CD1c-positive myeloid dendritic cell (primary cell): Measurements from ENCODE around the gene CDC42EP4.

Experiments used
- DNase-seq: peaks from one replicate; pipeline ENCODE4 v3.0.0-alpha.2; 2016; ENCODE audit errors: extremely low spot score

CDC42EP4 gene

DNA sequence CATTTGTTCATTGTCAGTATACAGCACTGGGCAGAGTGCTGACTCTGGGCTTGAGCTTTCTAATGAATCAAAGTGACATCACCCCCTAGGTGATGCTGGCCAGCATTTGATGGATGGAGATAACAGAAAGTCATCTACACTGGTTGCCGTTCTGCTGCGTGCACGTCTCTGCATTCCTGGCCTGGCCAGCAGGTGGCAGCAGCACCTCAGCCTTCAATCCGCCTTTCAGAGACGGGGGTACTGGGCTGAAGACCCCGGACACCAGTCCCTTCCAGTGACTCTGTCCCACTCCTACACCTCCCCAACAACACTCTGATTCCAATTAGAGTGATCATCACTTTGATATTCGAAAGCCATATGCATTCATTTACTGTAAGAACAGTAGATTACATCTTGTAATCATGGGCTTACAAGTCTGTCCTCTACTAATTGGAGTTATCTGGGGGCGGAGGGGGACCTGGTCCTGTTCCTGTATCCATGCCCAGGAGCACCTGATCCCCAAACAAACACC, 56.1 kb downstream of the CDC42EP4 start:
- peak; percentile 44 for DNase-seq

DNA sequence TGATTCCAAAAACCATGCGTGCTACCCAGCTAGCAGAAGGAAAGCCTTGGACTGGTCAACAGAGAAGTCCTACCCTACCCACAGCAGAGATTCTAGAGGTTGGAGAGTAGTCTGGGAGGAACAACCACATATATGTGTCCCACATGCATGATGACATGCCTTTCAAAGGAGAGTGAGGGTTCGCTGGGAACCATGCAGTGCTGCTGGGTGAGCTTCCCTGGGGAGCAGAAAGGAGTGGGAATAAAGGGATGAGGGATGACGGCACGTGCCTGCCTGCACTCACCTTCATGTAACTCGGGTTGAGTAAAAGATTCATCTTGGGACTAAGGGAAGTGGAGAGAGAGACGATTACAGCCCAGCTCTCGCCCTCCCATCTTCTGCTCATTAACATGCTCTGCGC, 59.9 kb downstream of the CDC42EP4 start:
- DNase-seq: no peak

DNA sequence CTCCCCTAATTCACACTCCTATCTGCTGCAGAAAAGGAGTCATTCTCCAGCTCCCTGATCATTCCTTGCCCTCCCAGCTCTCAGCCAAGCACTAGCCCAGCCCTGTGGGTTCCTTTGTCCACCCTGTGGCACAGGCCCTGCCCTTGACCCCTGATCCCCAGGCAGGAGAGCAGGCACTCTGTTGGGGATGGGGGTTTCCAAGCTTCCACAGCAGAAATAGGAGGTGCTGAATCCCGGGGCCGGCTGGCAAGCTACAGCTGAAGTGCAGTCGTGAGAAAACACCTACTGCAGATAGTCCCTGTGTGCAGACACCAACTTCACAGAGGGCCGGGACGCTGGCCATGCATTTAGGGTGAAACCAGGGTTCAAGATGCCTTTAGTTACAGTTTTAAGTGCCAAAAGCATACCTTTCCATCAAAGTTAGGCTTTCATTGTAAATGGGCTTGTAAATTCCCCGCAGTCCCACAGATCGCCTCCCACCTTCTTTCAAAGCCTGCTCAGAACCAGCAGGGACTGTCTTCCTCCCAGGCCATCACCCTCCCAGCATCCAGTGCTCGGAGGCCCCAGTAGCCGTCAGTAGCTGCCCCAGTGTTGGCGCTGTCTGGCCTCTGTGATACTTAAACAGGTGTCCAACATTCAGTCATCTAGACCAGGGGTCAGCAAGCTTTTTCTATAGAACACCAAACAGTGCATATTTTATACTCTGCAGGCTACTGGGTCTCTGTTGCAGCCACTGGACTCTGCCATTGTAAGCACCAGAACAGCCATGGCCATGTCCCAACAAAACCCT, 60.8 kb downstream of the CDC42EP4 start:
- no peak for DNase-seq

DNA sequence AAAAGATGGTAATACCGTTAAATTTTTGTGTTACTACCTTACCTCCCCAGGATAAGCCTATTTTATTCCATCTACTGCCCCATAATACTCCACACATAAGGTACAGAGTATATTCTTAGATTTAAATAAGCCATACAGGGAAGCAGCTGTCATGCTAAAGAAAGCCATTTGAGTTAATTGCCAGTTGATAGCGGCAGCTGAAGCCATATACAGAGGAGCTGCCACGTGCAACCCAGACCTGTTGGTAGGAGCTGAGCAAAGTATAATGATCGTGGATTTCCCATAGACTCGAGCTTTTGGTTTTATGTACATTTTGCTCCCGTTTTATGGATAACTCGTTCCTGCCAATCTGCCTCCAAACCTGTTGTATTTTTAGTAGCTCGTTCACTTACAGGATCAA, 62.1 kb downstream of the CDC42EP4 start:
- no peak for DNase-seq

DNA sequence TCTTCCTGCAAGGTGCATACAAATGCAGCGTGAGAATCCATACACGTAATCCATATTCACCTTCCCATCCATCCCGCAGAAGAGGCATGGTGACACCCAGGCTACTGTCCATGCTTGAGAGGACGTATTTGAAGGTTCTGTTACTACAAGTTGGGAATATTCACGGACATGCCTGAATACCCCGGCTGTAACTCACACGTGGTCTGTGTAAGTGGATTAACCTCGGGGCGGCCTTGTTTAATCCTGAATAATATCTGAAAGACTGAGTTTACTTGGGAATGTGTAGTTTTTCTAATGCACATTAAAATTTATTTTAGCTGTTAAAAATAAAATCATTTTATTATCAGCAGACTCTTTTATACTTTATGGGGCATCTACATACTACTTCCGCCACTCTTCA, 63.3 kb downstream of the CDC42EP4 start:
- no peak for DNase-seq

DNA sequence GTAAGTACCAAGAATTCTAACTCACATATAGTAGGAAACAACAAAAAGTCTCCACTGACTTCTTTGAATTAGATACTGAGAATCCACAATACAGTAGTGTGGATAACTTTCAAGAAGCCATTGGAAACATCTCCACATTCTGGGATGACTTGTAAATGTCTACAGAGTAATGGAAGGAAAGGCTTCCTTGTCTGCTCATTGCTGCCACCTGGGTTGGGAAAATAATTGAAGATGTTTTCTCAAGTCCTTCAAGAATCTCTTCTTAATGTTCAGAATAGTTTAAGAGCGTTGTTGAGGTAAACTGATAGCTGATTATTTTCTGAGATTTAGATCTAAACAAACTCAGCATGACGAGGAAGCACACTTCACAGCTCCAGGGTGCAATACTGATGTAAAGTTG, 64.1 kb downstream of the CDC42EP4 start:
- DNase-seq: no peak

DNA sequence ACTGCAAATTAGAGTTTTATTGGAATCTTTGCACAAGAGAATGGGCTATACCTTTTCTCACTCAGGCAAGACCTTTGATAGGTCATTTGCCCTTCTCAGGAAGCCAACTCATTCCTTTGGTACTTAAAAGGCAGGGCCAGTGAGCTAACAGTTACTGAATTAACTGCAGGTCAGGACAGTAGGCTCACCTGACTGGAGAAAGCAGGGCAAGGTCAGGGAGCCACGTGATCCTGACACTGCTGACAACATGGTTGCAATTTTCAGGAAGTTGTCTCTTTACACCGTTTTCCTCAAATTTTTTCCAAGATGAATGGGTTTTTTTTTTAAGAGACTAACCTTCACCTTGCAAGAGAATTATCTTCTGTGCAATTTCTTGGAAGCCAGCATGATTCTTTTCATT, 71.2 kb downstream of the CDC42EP4 start:
- DNase-seq: no peak

DNA sequence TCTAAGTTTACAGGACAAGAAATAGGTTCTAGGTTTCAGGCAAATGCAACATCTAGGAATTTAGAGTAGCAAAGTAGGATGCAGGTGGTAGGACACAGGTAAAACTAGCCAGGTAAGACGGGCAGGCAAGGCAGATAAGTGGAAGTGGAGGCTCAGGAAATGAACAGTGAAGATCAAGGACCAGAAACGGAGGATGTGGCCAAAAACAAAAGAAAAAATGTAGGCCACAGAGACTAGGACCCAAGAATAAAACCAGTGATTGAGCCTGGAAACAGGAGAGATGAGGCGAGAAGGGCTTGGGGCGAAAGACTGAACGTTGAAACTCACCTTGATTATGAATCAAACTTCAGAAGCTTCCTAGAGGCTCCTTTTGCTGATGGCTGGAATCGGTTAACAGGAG, 74.1 kb downstream of the CDC42EP4 start:
- no peak for DNase-seq

DNA sequence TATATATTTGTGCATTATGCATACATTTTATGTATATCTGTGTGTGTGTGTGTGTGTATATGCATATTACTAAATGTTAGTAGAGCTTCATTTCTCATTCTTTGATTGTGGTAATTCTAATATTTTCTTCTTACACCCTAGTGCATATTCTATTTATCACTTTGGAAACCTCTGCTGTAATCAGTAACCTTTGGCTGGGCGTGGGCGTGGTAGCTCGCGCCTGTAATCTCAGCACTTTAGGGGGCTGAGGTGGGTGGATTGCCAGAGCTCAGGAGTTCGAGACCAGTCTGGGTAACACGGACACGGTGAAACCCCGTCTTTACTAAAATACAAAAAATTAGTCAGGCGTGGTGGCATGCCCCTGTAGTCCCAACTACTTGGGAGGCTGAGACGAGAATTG, 77.1 kb downstream of the CDC42EP4 start:
- DNase-seq: no peak
